ENCODE data around the gene MED27. TPM values are rescaled to one million over a fixed set of nuclear protein-coding genes. Genes with fewer than 3 reads are reported as not detected.
"Not testable (repeated sequence)": the region's sequence is repeated elsewhere in the genome, so short reads cannot be mapped to it uniquely, and the experiment has no call there.

MED27 gene
- total and polyA plus RNA-seq, 2 donors (not counting 1 experiment from before 2014, with no cell fraction given): 13.4 to 44.7 TPM

DNA sequence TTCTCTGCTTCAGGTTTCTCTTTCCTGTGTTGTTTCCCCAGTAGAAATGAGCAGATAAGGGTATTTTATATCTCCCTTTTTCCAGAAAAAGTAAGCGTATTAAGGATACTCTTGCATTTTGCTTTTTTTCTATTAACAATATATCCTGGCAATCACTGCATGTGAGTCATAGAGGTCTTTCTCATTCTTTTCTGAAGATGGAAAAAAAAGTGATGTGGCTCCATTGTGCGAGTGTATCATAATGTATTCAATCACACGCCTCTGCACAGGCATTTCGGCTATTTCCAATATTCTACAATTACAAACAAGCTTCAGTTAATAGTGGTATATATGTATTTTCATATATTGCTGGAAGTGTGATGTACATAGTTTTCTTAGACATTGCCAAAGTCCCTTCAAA lies 155.9 kb downstream of the MED27 start:
- no peak overlapping the region for H2AFZ ChIP-seq (ENCODE audit: low read length)
- no peaks in the 10 kb centered on the region for H3K9me3 ChIP-seq (ENCODE audit: control insufficient read depth, insufficient read depth, low read depth, low read length)
- no peaks in the 10 kb centered on the region for H3K27me3 ChIP-seq (ENCODE audit: control insufficient read depth, insufficient read depth, low read length)
- TF ChIP-seq, protein P1, sequence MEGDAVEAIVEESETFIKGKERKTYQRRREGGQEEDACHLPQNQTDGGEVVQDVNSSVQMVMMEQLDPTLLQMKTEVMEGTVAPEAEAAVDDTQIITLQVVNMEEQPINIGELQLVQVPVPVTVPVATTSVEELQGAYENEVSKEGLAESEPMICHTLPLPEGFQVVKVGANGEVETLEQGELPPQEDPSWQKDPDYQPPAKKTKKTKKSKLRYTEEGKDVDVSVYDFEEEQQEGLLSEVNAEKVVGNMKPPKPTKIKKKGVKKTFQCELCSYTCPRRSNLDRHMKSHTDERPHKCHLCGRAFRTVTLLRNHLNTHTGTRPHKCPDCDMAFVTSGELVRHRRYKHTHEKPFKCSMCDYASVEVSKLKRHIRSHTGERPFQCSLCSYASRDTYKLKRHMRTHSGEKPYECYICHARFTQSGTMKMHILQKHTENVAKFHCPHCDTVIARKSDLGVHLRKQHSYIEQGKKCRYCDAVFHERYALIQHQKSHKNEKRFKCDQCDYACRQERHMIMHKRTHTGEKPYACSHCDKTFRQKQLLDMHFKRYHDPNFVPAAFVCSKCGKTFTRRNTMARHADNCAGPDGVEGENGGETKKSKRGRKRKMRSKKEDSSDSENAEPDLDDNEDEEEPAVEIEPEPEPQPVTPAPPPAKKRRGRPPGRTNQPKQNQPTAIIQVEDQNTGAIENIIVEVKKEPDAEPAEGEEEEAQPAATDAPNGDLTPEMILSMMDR (conservative IDR thresholded peaks at IDR 0.05 in 1 of 2, IDR thresholded peaks at IDR 0.05 in 1 of 2; ENCODE audit: low read depth in 1 of 2, low read length in 2 of 2): no peak
- TF ChIP-seq EZH2 (IDR thresholded peaks at IDR 0.05; ENCODE audit: low read length, missing control alignments): no peak
- no peaks in the 10 kb centered on the region for H3K4me1 ChIP-seq (ENCODE audit: control insufficient read depth, extremely low read depth, insufficient read depth, low read length)
- H3K9ac ChIP-seq (ENCODE audit: insufficient read depth, low read length): no peak overlapping the region
- no peaks in the 10 kb centered on the region for H4K20me1 ChIP-seq (ENCODE audit: control insufficient read depth, extremely low read depth, insufficient read depth, low read length)
- DNase-seq (ENCODE audit: low read depth in 2 of 2): peak in 1 of 2 donors; percentile 75
- H3K4me3 ChIP-seq (replicated peaks in 1 of 4; ENCODE audit: control extremely low read depth in 1 of 4, insufficient read depth in 1 of 4, low read depth in 3 of 4, low read length in 4 of 4): no peak overlapping the region
- no peak overlapping the region for H3K27ac ChIP-seq (ENCODE audit: insufficient read depth, low read length)
- H3K4me2 ChIP-seq (ENCODE audit: extremely low read depth, insufficient read depth, low read length): no peak overlapping the region
- H3K36me3 ChIP-seq (ENCODE audit: control insufficient read depth, insufficient read depth, low read length): no peaks in the 10 kb centered on the region
- H3K79me2 ChIP-seq (ENCODE audit: control insufficient read depth, insufficient read depth, low read length): no peaks in the 10 kb centered on the region

- no peaks in the 10 kb centered on the region for H3K9me3 ChIP-seq (ENCODE audit: control insufficient read depth, insufficient read depth, low read depth, low read length)
- no peak overlapping the region for H3K27ac ChIP-seq (ENCODE audit: insufficient read depth, low read length)
- no peak overlapping the region for H3K4me3 ChIP-seq (replicated peaks in 1 of 4; ENCODE audit: control extremely low read depth in 1 of 4, insufficient read depth in 1 of 4, low read depth in 3 of 4, low read length in 4 of 4)
- H3K79me2 ChIP-seq (ENCODE audit: control insufficient read depth, insufficient read depth, low read length): no peaks in the 10 kb centered on the region
- no peak overlapping the region for H3K9ac ChIP-seq (ENCODE audit: insufficient read depth, low read length)
- no peaks in the 10 kb centered on the region for H4K20me1 ChIP-seq (ENCODE audit: control insufficient read depth, extremely low read depth, insufficient read depth, low read length)
- TF ChIP-seq EZH2 (IDR thresholded peaks at IDR 0.05; ENCODE audit: low read length, missing control alignments): no peak
- TF ChIP-seq, protein P1 (conservative IDR thresholded peaks at IDR 0.05 in 1 of 2, IDR thresholded peaks at IDR 0.05 in 1 of 2; ENCODE audit: low read depth in 1 of 2, low read length in 2 of 2): no peak
- H3K4me1 ChIP-seq (ENCODE audit: control insufficient read depth, extremely low read depth, insufficient read depth, low read length): no peaks in the 10 kb centered on the region
- DNase-seq (ENCODE audit: low read depth in 2 of 2): no peak
- H3K4me2 ChIP-seq (ENCODE audit: extremely low read depth, insufficient read depth, low read length): no peak overlapping the region
- H3K36me3 ChIP-seq (ENCODE audit: control insufficient read depth, insufficient read depth, low read length): no peaks in the 10 kb centered on the region
- no peaks in the 10 kb centered on the region for H3K27me3 ChIP-seq (ENCODE audit: control insufficient read depth, insufficient read depth, low read length)
- H2AFZ ChIP-seq (ENCODE audit: low read length): no peak overlapping the region
Observed at GRCh38 chr9:131923132-131923671, 156.5 kb downstream of the MED27 start.

DNA sequence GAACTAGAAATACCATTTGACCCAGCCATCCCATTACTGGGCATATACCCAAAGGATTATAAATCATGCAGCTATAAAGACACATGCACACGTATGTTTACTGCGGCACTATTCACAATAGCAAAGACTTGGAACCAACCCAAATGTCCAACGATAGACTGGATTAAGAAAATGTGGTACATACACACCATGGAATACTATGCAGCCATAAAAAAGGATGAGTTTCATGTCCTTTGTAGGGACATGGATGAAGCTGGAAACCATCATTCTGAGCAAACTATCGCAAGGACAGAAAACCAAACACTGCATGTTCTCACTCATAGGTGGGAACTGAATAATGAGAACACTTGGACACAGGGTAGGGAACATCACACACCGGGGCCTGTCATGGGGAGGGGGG lies 158.0 kb downstream of the MED27 start:
- not testable (repeated sequence) for H3K79me2 ChIP-seq (ENCODE audit: control insufficient read depth, insufficient read depth, low read length); H4K20me1 ChIP-seq (ENCODE audit: control insufficient read depth, extremely low read depth, insufficient read depth, low read length)

More for the DNA sequence above, 158.0 kb downstream of the MED27 start:
- not testable (repeated sequence) for H2AFZ ChIP-seq (ENCODE audit: low read length); H3K9me3 ChIP-seq (ENCODE audit: control insufficient read depth, insufficient read depth, low read depth, low read length); DNase-seq (ENCODE audit: low read depth in 2 of 2); H3K27ac ChIP-seq (ENCODE audit: insufficient read depth, low read length); H3K36me3 ChIP-seq (ENCODE audit: control insufficient read depth, insufficient read depth, low read length); H3K4me1 ChIP-seq (ENCODE audit: control insufficient read depth, extremely low read depth, insufficient read depth, low read length); H3K27me3 ChIP-seq (ENCODE audit: control insufficient read depth, insufficient read depth, low read length); H3K9ac ChIP-seq (ENCODE audit: insufficient read depth, low read length); H3K4me2 ChIP-seq (ENCODE audit: extremely low read depth, insufficient read depth, low read length); H3K4me3 ChIP-seq (replicated peaks in 1 of 4; ENCODE audit: control extremely low read depth in 1 of 4, insufficient read depth in 1 of 4, low read depth in 3 of 4, low read length in 4 of 4)
